Measurements from ENCODE around the gene TLR1.

DNA sequence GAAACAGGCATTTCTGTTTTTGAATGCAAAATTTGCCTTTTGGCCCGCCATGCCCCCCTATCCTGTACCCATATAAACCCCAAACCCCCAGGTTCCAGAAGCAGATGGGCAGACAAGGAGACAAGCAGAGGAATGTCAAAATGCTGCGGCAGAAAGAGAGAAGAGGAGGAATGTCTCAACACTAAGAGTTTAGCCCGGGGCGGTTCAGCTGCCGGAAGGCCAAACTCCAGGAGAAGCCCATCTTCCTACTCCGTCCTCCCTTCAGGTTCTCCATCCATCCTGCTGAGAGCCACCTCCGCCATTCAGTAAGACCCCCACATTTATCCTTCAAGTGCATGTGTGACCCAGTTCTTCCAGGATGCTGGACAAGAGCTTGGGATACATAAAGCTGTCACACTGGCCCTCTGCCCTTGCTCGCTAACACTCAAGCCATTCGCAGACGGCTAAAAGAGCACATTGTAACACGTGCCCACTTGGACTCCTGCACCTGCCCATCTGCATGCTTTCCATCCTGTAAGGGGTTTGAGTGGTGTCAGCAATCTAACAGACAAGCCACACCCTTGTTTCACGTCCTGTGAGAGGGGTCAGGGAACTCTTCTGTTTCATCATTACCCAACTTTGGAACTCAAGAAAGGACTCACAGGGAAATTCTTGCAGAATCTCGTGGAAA is 53.1 kb downstream of the TLR1 start:
- TF ChIP-seq, protein P1, sequence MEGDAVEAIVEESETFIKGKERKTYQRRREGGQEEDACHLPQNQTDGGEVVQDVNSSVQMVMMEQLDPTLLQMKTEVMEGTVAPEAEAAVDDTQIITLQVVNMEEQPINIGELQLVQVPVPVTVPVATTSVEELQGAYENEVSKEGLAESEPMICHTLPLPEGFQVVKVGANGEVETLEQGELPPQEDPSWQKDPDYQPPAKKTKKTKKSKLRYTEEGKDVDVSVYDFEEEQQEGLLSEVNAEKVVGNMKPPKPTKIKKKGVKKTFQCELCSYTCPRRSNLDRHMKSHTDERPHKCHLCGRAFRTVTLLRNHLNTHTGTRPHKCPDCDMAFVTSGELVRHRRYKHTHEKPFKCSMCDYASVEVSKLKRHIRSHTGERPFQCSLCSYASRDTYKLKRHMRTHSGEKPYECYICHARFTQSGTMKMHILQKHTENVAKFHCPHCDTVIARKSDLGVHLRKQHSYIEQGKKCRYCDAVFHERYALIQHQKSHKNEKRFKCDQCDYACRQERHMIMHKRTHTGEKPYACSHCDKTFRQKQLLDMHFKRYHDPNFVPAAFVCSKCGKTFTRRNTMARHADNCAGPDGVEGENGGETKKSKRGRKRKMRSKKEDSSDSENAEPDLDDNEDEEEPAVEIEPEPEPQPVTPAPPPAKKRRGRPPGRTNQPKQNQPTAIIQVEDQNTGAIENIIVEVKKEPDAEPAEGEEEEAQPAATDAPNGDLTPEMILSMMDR (IDR thresholded peaks at IDR 0.05), result no peak
- TF ChIP-seq POLR2A (IDR thresholded peaks at IDR 0.05), result no peak

Measured in tibial nerve (tissue), 3 donors.